Fibroblast of villous mesenchyme (primary cell): ENCODE measurements around the gene ANKS6. TPM values are rescaled to one million over a fixed set of nuclear protein-coding genes. Genes with fewer than 3 reads are reported as not detected.

Experiments used
- DNase-seq: peaks from one replicate; pipeline ENCODE4 v3.0.0-alpha.2; 2010; ENCODE audit warnings: low read depth
- H3K4me3 ChIP-seq: 2 replicates; pipeline ENCODE4 v1.5.1; 2011; ENCODE audit warnings: low read depth, mild to moderate bottlenecking, low read length
- total RNA-seq: library from RNA; depleted of rRNA; stranded (reverse); fragments of >200 nt; gene quantifications from 2 replicates; pipeline ENCODE4 v1.2.3, GENCODE V29; 2012
- TF ChIP-seq, protein P1 (sequence below): IDR thresholded peaks from 2 replicates; pipeline ENCODE4 v1.5.1; 2012; ENCODE audit warnings: low read depth, mild to moderate bottlenecking, low read length; ENCODE audit not compliant: insufficient read depth

Gene ANKS6
- total RNA-seq, 1 donor = 6.9 TPM

DNA sequence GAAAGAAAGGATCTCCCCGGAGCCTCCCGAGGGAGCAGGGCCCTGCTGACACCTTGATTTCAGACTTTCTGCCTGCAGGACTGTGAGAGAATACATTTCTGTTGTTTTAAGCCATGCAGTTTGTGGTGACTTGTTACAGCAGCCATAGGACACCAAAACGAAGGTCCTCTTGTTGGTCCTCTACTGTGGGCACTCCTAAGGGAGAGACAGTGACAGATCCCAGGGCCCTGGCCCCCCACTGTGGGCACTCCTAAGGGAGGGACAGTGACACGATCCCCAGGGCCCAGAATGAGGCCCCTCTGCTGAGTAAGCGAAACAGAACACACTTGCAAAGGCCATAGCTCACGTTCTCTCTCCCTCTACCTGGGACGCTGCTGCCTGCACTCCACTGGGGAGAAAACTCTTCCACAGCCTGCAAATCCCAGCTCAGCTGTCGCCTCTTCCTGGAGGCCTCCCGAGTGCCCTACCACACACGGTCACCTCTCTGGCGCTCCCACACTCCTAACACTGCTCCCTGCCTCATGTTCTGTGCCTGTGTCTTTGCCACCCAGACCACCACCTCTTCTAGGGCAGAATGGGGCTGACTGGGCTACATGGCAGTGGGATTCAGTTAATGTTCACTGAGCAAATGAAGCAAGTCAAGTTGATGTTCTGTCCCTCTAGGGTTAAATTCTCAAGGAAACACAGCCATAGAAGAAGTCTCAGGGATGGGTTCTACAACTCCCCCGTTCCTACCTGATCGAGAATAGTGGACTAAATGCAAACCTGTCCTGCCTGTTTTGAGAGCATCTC, 23.8 kb downstream of the ANKS6 start:
- no peak for DNase-seq
- TF ChIP-seq, protein P1, sequence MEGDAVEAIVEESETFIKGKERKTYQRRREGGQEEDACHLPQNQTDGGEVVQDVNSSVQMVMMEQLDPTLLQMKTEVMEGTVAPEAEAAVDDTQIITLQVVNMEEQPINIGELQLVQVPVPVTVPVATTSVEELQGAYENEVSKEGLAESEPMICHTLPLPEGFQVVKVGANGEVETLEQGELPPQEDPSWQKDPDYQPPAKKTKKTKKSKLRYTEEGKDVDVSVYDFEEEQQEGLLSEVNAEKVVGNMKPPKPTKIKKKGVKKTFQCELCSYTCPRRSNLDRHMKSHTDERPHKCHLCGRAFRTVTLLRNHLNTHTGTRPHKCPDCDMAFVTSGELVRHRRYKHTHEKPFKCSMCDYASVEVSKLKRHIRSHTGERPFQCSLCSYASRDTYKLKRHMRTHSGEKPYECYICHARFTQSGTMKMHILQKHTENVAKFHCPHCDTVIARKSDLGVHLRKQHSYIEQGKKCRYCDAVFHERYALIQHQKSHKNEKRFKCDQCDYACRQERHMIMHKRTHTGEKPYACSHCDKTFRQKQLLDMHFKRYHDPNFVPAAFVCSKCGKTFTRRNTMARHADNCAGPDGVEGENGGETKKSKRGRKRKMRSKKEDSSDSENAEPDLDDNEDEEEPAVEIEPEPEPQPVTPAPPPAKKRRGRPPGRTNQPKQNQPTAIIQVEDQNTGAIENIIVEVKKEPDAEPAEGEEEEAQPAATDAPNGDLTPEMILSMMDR = no peak
- H3K4me3 ChIP-seq = no peak overlapping the region

GRCh38 chr9:98771209-98771874, 25.0 kb downstream of the ANKS6 start:
- TF ChIP-seq, protein P1 = no peak
- no peak overlapping the region for H3K4me3 ChIP-seq
- no peak for DNase-seq

DNA sequence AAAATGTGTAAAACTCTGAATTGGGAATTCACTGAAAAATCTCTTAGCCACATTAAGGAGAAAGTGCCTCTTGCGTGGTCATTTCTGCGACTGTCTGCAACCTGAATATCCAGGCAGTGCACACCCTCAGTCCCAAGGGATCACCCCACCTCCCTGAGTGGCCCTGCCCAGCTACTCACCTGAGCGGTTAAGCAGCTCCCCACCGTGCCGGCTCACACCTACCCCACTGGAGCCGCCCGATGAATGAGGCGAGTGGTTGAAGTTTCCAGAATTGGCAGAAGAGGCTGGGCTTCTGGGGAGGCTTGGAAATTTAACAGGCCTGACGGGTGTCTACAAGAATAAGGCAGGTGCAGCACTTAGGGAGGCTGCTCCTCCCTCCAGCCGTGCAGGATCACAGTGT, 25.6 kb downstream of the ANKS6 start:
- DNase-seq = no peak
- H3K4me3 ChIP-seq = no peak overlapping the region
- TF ChIP-seq, protein P1 = no peak

DNA sequence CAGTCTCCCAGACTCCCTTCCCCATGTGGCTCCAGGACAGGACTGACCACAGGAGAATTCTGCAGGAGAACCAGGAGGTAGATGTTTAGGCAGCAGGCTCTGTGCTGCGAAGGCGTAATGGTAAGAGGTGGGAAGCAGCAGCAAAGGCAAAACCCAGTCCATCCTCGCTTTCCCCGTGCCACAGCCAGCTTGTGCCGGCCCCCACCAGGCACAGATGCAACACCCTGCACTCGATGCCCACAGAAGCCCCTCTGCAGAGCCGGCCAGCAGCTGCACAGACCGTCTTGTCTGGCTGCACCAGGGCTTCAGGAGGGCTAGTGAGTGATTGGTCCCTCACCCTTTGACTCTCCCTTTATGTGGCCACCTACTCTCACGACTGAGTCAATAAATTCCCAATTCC, 28.0 kb downstream of the ANKS6 start:
- H3K4me3 ChIP-seq = no peak overlapping the region
- TF ChIP-seq, protein P1 = no peak
- DNase-seq = no peak

DNA sequence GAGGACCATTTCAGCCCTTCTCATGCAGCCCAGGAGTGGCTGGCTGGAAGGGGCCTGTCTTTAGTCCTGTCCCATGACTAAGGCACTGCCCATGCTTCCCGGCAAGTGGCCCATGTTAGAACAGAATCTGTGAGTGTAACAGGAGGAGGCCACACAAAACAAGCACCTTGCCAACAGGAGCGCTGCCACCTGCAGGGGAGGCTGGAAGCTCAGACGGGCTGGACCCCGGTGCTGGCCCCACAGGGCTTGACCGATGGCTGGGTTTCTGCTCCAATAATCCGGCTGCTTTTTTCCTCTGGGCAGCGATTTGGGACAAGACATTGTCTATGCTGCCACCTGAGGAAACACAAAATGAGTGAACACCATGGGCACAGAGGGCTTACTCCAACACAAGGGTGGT, 28.4 kb downstream of the ANKS6 start:
- H3K4me3 ChIP-seq = no peak overlapping the region
- TF ChIP-seq, protein P1 = no peak
- DNase-seq = no peak

- TF ChIP-seq, protein P1 = no peak
- no peak overlapping the region for H3K4me3 ChIP-seq
- no peak for DNase-seq
Observed at GRCh38 chr9:98767196-98767595, 29.2 kb downstream of the ANKS6 start.
